ENCODE results near the gene TPRN.

TPRN gene

GRCh38 chr9:137234055-137234697 lies 33.6 kb upstream of the TPRN start:
- TF ChIP-seq POLR2A (IDR thresholded peaks at IDR 0.05; ENCODE audit: low read depth, low read length), result no peak
- TF ChIP-seq TAF1 (IDR thresholded peaks at IDR 0.05; ENCODE audit: borderline replicate concordance, low read depth, low read length), result no peak
- DNase-seq (ENCODE audit: insufficient read length), result no peak
- no peak for FAIRE-seq

- FAIRE-seq (no peak), DNase-seq (ENCODE audit: insufficient read length) (no peak)
- TF ChIP-seq POLR2AphosphoS5 (IDR thresholded peaks at IDR 0.05; ENCODE audit: low read depth, low read length), result no peak
- no peak for TF ChIP-seq POLR2A (IDR thresholded peaks at IDR 0.05; ENCODE audit: low read depth, low read length)
- TF ChIP-seq TAF1 (IDR thresholded peaks at IDR 0.05; ENCODE audit: borderline replicate concordance, low read depth, low read length), result no peak
Observed at GRCh38 chr9:137233143-137233980, 32.8 kb upstream of the TPRN start.

- no peak for TF ChIP-seq POLR2A (IDR thresholded peaks at IDR 0.05; ENCODE audit: low read depth, low read length)
- no peak for TF ChIP-seq TAF1 (IDR thresholded peaks at IDR 0.05; ENCODE audit: borderline replicate concordance, low read depth, low read length)
- no peak for TF ChIP-seq POLR2AphosphoS5 (IDR thresholded peaks at IDR 0.05; ENCODE audit: low read depth, low read length)
- FAIRE-seq (no peak), DNase-seq (ENCODE audit: insufficient read length) (no peak)
Observed at GRCh38 chr9:137232510-137232909, 32.0 kb upstream of the TPRN start.

GRCh38 chr9:137232101-137232500 lies 31.6 kb upstream of the TPRN start:
- TF ChIP-seq TAF1 (IDR thresholded peaks at IDR 0.05; ENCODE audit: borderline replicate concordance, low read depth, low read length) (no peak), POLR2A (IDR thresholded peaks at IDR 0.05; ENCODE audit: low read depth, low read length) (no peak)
- DNase-seq (ENCODE audit: insufficient read length) (no peak), FAIRE-seq (no peak)

GRCh38 chr9:137231372-137232039 lies 31.0 kb upstream of the TPRN start:
- DNase-seq (ENCODE audit: insufficient read length) (no peak), FAIRE-seq (no peak)
- TF ChIP-seq POLR2A (IDR thresholded peaks at IDR 0.05; ENCODE audit: low read depth, low read length) (no peak), POLR2AphosphoS5 (IDR thresholded peaks at IDR 0.05; ENCODE audit: low read depth, low read length) (no peak), TAF1 (IDR thresholded peaks at IDR 0.05; ENCODE audit: borderline replicate concordance, low read depth, low read length) (no peak)

GRCh38 chr9:137230705-137231371 lies 30.3 kb upstream of the TPRN start, which contains the start of gene SLC34A3:
Gene SLC34A3, plus strand, starts transcription at chr9:137230901. Its CDS starts 802 bp downstream, at chr9:137231703.
- TF ChIP-seq POLR2A (IDR thresholded peaks at IDR 0.05; ENCODE audit: low read depth, low read length) (no peak), TAF1 (IDR thresholded peaks at IDR 0.05; ENCODE audit: borderline replicate concordance, low read depth, low read length) (no peak), POLR2AphosphoS5 (IDR thresholded peaks at IDR 0.05; ENCODE audit: low read depth, low read length) (no peak)
- DNase-seq (ENCODE audit: insufficient read length) (no peak), FAIRE-seq (no peak)

GRCh38 chr9:137229903-137230704 lies 29.6 kb upstream of the TPRN start:
- FAIRE-seq (no peak), DNase-seq (ENCODE audit: insufficient read length) (no peak)
- TF ChIP-seq TAF1 (IDR thresholded peaks at IDR 0.05; ENCODE audit: borderline replicate concordance, low read depth, low read length) (no peak), POLR2AphosphoS5 (IDR thresholded peaks at IDR 0.05; ENCODE audit: low read depth, low read length) (no peak), POLR2A (IDR thresholded peaks at IDR 0.05; ENCODE audit: low read depth, low read length) (no peak)

- no peak for TF ChIP-seq TAF1 (IDR thresholded peaks at IDR 0.05; ENCODE audit: borderline replicate concordance, low read depth, low read length)
- TF ChIP-seq POLR2A (IDR thresholded peaks at IDR 0.05; ENCODE audit: low read depth, low read length), result no peak
- TF ChIP-seq POLR2AphosphoS5 (IDR thresholded peaks at IDR 0.05; ENCODE audit: low read depth, low read length), result no peak
- DNase-seq (ENCODE audit: insufficient read length), result no peak
- no peak for FAIRE-seq
Observed at GRCh38 chr9:137228968-137229896, 28.7 kb upstream of the TPRN start.

GRCh38 chr9:137228506-137228967 lies 28.0 kb upstream of the TPRN start:
- TF ChIP-seq POLR2A (IDR thresholded peaks at IDR 0.05; ENCODE audit: low read depth, low read length), result no peak
- no peak for TF ChIP-seq TAF1 (IDR thresholded peaks at IDR 0.05; ENCODE audit: borderline replicate concordance, low read depth, low read length)
- no peak for TF ChIP-seq POLR2AphosphoS5 (IDR thresholded peaks at IDR 0.05; ENCODE audit: low read depth, low read length)
- no peak for DNase-seq (ENCODE audit: insufficient read length)
- no peak for FAIRE-seq

Data from GM12892 (cell line).